Hindlimb muscle (tissue), 1 donor: ENCODE measurements around the gene ZNF646. TPM values are rescaled to one million over a fixed set of nuclear protein-coding genes. Genes with fewer than 3 reads are reported as not detected.

Experiments
- DNase-seq: peaks from one replicate; pipeline ENCODE4 v3.0.0-alpha.2; 2013
- polyA plus RNA-seq: library from polyadenylated mRNA; unstranded; fragments of 120-200 nt; gene quantifications from one replicate; pipeline ENCODE4 v1.2.1, GENCODE V29; 2013; ENCODE audit not compliant: insufficient read length

Gene ZNF646
- polyA plus RNA-seq, 1 donor: 12.6 TPM

GRCh38 chr16:31063843-31064611 lies 10.2 kb upstream of the ZNF646 start:
- no peak for DNase-seq

GRCh38 chr16:31064882-31065461 lies 9.2 kb upstream of the ZNF646 start:
- peak; percentile 89 for DNase-seq

- DNase-seq: no peak
Observed at GRCh38 chr16:31067342-31067741, 6.9 kb upstream of the ZNF646 start.

GRCh38 chr16:31071861-31072260 lies 2.4 kb upstream of the ZNF646 start:
- peak; percentile 63 for DNase-seq

- DNase-seq: no peak
Observed at GRCh38 chr16:31072540-31073141, 1.6 kb upstream of the ZNF646 start.

GRCh38 chr16:31073142-31073969 lies 866 bp upstream of the ZNF646 start:
- peak; percentile 95 for DNase-seq

- no peak for DNase-seq
Observed at GRCh38 chr16:31074814-31075183, 577 bp downstream of the ZNF646 start.

GRCh38 chr16:31076319-31076718 lies 2.1 kb downstream of the ZNF646 start:
- no peak for DNase-seq

GRCh38 chr16:31077024-31077423 lies 2.8 kb downstream of the ZNF646 start:
- DNase-seq: no peak

GRCh38 chr16:31077592-31078396 lies 3.6 kb downstream of the ZNF646 start:
- no peak for DNase-seq

GRCh38 chr16:31078597-31079341 lies 4.5 kb downstream of the ZNF646 start:
- DNase-seq: no peak

GRCh38 chr16:31079342-31079944 lies 5.2 kb downstream of the ZNF646 start:
- no peak for DNase-seq

- DNase-seq: no peak
Observed at GRCh38 chr16:31080035-31080629, 5.9 kb downstream of the ZNF646 start.

GRCh38 chr16:31080756-31081419 lies 6.7 kb downstream of the ZNF646 start:
- DNase-seq: no peak

GRCh38 chr16:31081428-31082351 lies 7.5 kb downstream of the ZNF646 start:
- DNase-seq: no peak

- DNase-seq: no peak
Observed at GRCh38 chr16:31082368-31083045, 8.3 kb downstream of the ZNF646 start.

GRCh38 chr16:31083081-31083480 lies 8.9 kb downstream of the ZNF646 start:
- no peak for DNase-seq

- no peak for DNase-seq
Observed at GRCh38 chr16:31083556-31083955, 9.3 kb downstream of the ZNF646 start.
